Pancreas (tissue), 10 donors: Measurements from ENCODE around the gene LIF. TPM values are rescaled to one million over a fixed set of nuclear protein-coding genes. Genes with fewer than 3 reads are reported as not detected.

Source experiments
- ATAC-seq, 4 donors: fragments of 200-7000 bp; cut with Tn5 transposase; one replicate each; pipeline versions ENCODE4 v1.8.0 to v1.9.1; 2020; ENCODE audit warnings: mild to moderate bottlenecking in 4 of 4, moderate library complexity in 4 of 4
- DNase-seq, 6 donors: peaks; one replicate each; pipeline ENCODE4 v3.0.0-alpha.2; 2020
- FAIRE-seq: peaks from 2 replicates; lab custom pipeline; 2012; peaks lifted over from hg19 to GRCh38; lab: Jason Lieb, UNC
- H3K27ac ChIP-seq, 4 donors: fragments of 200-600 bp; sonication (generic); 1 replicate in 3 of 4; 2 replicates in 1 of 4; pipeline versions ENCODE4 v1.5.0 to v1.8.0; 2020
- H3K27me3 ChIP-seq, 4 donors: fragments of 200-600 bp; one replicate each; pipeline ENCODE4 v1.8.0; 2021
- H3K36me3 ChIP-seq, 3 donors: fragments of 200-600 bp; sonication (generic) in 1 of 3; one replicate each; pipeline versions ENCODE4 v1.5.0 to v1.8.0; 2020 to 2021
- H3K4me1 ChIP-seq, 3 donors: fragments of 200-600 bp; one replicate each; pipeline ENCODE4 v1.8.0; 2021
- H3K4me3 ChIP-seq, 4 donors: fragments of 200-600 bp; sonication (generic) in 2 of 4; one replicate each; pipeline versions ENCODE4 v1.5.0 to v1.8.0; 2020 to 2021
- H3K9me3 ChIP-seq, 4 donors: fragments of 200-600 bp; one replicate each; pipeline ENCODE4 v1.8.0; 2021
- CTCF ChIP-seq, 4 donors: fragments of 200-600 bp; sonication (generic) in 3 of 4; IDR thresholded peaks; one replicate each; pipeline versions ENCODE4 v1.5.0 to v1.8.0; 2021; ENCODE audit warnings: antibody characterized with exemption in 4 of 4
- WGBS, 2 donors: extraction: QIAGEN DNeasy Blood & Tissue Kit; methylation state at CpG; one replicate each; pipeline ENCODE4 v1.1.7; 2013; 5-methylcytosine and 5-hydroxymethylcytosine counted together
- intact Hi-C, 3 donors: fragments of 100-400 bp; cut with DNase I; formaldehyde crosslinking; loops; one replicate each; pipeline versions ENCODE4 v1.11.1 to v1.14.2; 2022
- polyA plus RNA-seq, 2 donors: library from polyadenylated mRNA; stranded (reverse); fragments of 200-250 nt; gene quantifications; one replicate each; pipeline ENCODE4 v1.2.3, GENCODE V29; 2013
- total RNA-seq, 6 donors: library from RNA; stranded (reverse); fragmentation: NEBNext Ultra II Directional in 4 of 6; extraction: Animal tissue kit (Norgen Biotek cat#: 25700) in 4 of 6; gene quantifications; one replicate each; pipeline versions ENCODE4 v1.2.1 to v1.2.4, GENCODE V29; 2021 to 2023
- donor health status: healthy with polysubstance abuse.
- donor health status: DM: no; HTN: no; CAD: no; lungs with moderate emphysema.
- donor health status: DM: no; HTN: no; CAD: no.
- donor health status: control.
- donor health status: control.
- donor health status: Bipolar disorder and iron deficiency.
- donor health status: DM: yes; HTN: yes; CAD: no.
- donor health status: DM: no; HTN: no; CAD: no.
- donor health status: DM: no; HTN: no; CAD: no.
- donor health status: DM: yes; HTN: yes; CAD: no.

Gene LIF
- total and polyA plus RNA-seq, 8 donors = 0.32 to 5.8 (median 2.3) TPM

DNA sequence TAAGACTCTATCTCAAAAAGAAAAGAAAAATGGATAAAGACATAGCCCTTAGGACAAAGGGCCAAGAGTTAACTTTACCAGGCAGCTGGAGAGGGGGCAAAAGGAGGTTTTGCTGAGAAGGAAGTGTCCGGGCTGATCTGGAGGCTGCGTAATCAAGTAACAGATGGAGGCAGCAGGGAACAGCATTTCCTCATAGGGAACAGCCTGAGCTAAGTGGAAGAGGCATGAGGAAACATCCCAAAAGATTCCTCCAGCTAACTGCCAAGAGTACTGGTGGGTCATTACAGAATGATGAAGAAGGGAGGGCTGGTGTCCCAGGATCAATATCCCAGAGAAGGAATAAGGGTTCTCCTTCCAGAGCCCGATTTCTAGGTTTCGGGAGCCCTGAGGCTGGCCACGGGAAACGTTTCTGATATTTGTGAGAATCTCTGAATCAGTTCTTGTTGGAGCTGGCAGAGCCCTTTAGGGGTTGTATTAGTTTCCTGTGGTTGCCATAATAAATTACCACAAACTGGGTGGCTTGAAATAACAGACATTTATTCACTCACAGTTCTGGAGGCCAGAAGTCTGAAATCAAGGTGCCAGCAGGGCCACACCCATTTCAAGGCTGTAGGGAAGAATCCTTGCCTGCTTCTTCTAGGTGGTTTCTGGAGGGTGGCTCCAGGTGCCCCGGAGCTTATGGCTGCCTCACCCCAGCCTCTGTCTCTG is 21.2 kb downstream of the LIF start:
- Histone ChIP-seq H3K27ac (no peak overlapping the region), H3K9me3 (no peaks in the 10 kb centered on the region), H3K36me3 (no peaks in the 10 kb centered on the region), H3K4me1 (no peaks in the 10 kb centered on the region), H3K27me3 (no peaks in the 10 kb centered on the region), H3K4me3 (no peak overlapping the region)
- no peak for TF ChIP-seq CTCF (IDR thresholded peaks at IDR 0.05)
- no peak for DNase-seq
- no peak for FAIRE-seq
- intact Hi-C loops = no loop called here
- 80 to 84% methylated on average over 7 of the region's 7 CpGs for WGBS, 2 donors
- no peak for ATAC-seq

DNA sequence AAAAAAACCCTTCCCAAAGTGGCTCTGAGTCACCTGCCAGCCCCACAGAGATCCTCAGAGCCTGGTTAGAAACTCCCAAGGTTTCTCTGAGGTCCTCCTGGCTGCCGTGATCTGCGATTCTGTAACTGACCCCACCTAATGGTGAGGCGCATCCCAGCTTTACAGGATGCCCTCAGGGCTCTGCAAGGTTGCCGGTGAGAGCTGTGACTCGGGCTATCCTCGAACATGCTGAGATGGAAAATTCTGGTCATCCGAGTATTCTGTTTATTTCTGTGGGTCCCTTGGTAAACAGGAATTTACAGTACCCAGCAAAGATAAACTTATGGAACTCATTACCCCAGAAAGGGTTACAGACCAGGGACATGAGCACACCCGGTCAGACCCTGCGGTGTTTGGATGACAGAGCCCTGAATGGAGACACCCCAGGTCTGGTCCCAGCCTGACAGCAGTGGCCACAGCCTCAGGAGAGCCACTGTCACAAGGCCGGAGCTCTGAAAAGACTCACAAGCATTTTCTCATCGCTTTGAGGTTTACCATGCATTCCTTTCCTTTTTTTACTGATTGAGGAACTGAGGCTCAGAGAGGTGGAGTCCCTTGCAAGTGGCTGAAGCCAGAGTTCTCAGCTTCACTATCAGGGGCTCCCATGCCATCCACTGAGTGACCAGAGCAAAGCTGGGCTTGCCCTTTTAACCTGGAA is 22.2 kb downstream of the LIF start:
- ATAC-seq (peak in 1 of 4 donors; percentile 31), FAIRE-seq (no peak)
- no peak overlapping the region for H3K27ac ChIP-seq

GRCh38 chr22:30223303-30223702 is 23.3 kb downstream of the LIF start:
- no peak for ATAC-seq
- intact Hi-C loops = no loop called here
- H3K27me3 ChIP-seq = no peaks in the 10 kb centered on the region
- no peak overlapping the region for H3K4me3 ChIP-seq
- WGBS, 2 donors = 57 to 66% methylated on average over 15 of the region's 15 CpGs
- no peaks in the 10 kb centered on the region for H3K36me3 ChIP-seq
- DNase-seq = no peak
- TF ChIP-seq CTCF (IDR thresholded peaks at IDR 0.05) = no peak
- H3K9me3 ChIP-seq = no peaks in the 10 kb centered on the region
- no peak for FAIRE-seq
- no peaks in the 10 kb centered on the region for H3K4me1 ChIP-seq
- H3K27ac ChIP-seq = no peak overlapping the region

More for the DNA sequence above, 22.2 kb downstream of the LIF start:
- Histone ChIP-seq H3K27me3 (no peaks in the 10 kb centered on the region), H3K9me3 (no peaks in the 10 kb centered on the region), H3K4me1 (no peaks in the 10 kb centered on the region), H3K4me3 (no peak overlapping the region), H3K36me3 (no peaks in the 10 kb centered on the region)
- TF ChIP-seq CTCF (IDR thresholded peaks at IDR 0.05) = no peak
- no peak for DNase-seq
- 52 to 53% methylated on average over 11 of the region's 11 CpGs for WGBS, 2 donors
- intact Hi-C loops = no loop called here

GRCh38 chr22:30222321-30222720 is 24.2 kb downstream of the LIF start:
- FAIRE-seq (no peak), ATAC-seq (no peak), DNase-seq (no peak)
- no peaks in the 10 kb centered on the region for H3K27me3 ChIP-seq
- intact Hi-C loops = no loop called here
- H3K4me3 ChIP-seq = no peak overlapping the region
- H3K36me3 ChIP-seq = no peaks in the 10 kb centered on the region
- no peak overlapping the region for H3K27ac ChIP-seq
- H3K9me3 ChIP-seq = no peaks in the 10 kb centered on the region
- WGBS, 2 donors = 68 to 79% methylated on average over 4 of the region's 4 CpGs
- H3K4me1 ChIP-seq = no peaks in the 10 kb centered on the region
- no peak for TF ChIP-seq CTCF (IDR thresholded peaks at IDR 0.05)
